ENCODE data around the gene OBSCN. TPM values are rescaled to one million over a fixed set of nuclear protein-coding genes. Genes with fewer than 3 reads are reported as not detected.

The OBSCN gene
- total RNA-seq, 1 donor from 2014 or later: 17.5 TPM

DNA sequence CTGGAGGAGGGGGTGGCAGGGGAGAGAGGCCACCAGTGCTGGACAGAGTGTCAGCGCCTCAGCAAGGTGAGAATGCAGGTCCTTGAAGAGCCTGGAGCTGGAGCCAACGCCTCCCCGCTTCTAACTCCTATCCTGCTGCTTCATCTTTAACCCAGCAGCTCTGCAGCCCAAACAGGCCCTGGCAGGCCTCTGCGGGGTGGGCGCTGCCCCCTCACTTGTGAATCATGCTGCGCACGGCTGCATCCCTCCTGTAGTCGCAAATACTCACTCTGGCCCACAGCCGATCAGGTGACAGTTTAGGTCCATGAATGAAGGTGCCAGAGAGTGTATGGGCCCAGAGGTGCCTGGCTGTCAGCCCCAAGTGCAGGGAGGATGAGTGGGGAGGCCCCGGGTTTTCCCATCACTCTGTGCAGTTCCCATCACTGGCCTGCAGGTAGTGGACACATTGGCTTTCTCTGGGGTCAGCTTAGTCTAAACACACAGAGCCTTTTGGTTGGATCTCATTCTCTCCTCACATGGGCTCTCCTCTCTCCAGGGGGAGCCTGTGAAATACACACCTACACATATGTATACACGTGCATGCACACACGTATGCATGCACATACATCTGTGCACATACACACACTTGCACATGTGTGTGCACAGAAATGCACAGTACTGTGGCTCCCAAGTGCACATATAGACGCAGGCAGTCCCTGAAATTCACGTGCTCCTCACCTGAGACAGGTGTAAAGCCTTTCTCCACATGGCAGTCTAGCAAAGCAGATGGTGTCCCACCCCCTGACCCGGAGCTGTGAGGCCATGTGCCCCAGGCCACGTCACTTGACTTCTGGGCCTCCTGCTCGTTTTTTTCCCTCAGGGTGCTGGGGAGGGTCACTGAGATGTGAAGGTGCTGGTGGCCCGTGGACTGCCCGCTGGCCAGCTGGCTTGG is 146.8 kb downstream of the OBSCN start:
- H3K4me3 ChIP-seq (ENCODE audit: insufficient read depth, low read depth, low read length): no peak overlapping the region
- no peaks in the 10 kb centered on the region for H3K27me3 ChIP-seq (ENCODE audit: insufficient read depth, low read length)
- H3K4me1 Mint-ChIP-seq (ENCODE audit: low read depth, unreplicated experiment): no peaks in the 10 kb centered on the region
- no peak for FAIRE-seq
- peaks cover 3% of the 10 kb centered on the region for H3K27me3 Mint-ChIP-seq (ENCODE audit: low read depth, unreplicated experiment)
- no peak overlapping the region for H3K4me3 Mint-ChIP-seq (ENCODE audit: unreplicated experiment)
- no peak for DNase-seq (ENCODE audit: low read depth)
- H3K4me1 ChIP-seq (ENCODE audit: insufficient read depth, low read length): no peaks in the 10 kb centered on the region
- no peak overlapping the region for H3K27ac Mint-ChIP-seq (ENCODE audit: unreplicated experiment)
- no peaks in the 10 kb centered on the region for H3K9me3 Mint-ChIP-seq (ENCODE audit: unreplicated experiment)
- H3K9ac ChIP-seq (ENCODE audit: low read length): no peak overlapping the region
- TF ChIP-seq EZH2 (IDR thresholded peaks at IDR 0.05; ENCODE audit: insufficient read depth, low read length) (no peak), CTCF (IDR thresholded peaks at IDR 0.05; ENCODE audit: insufficient read depth, low read depth, low read length) (no peak)
- H2AFZ ChIP-seq (ENCODE audit: low read depth, low read length): no peak overlapping the region
- no peaks in the 10 kb centered on the region for H3K36me3 ChIP-seq (ENCODE audit: insufficient read depth, low read length)
- no peak overlapping the region for H3K27ac ChIP-seq (ENCODE audit: low read depth, low read length)
- H4K20me1 ChIP-seq (ENCODE audit: insufficient read depth, low read length): no peaks in the 10 kb centered on the region
- H3K9me3 ChIP-seq (ENCODE audit: insufficient read depth, low read depth, low read length): peaks cover 4% of the 10 kb centered on the region
- no peak overlapping the region for H3K4me2 ChIP-seq (ENCODE audit: low read length)
- peaks cover 6% of the 10 kb centered on the region for H3K36me3 Mint-ChIP-seq (ENCODE audit: low read depth, unreplicated experiment)
- no peaks in the 10 kb centered on the region for H3K79me2 ChIP-seq (ENCODE audit: insufficient read depth, low read length)

DNA sequence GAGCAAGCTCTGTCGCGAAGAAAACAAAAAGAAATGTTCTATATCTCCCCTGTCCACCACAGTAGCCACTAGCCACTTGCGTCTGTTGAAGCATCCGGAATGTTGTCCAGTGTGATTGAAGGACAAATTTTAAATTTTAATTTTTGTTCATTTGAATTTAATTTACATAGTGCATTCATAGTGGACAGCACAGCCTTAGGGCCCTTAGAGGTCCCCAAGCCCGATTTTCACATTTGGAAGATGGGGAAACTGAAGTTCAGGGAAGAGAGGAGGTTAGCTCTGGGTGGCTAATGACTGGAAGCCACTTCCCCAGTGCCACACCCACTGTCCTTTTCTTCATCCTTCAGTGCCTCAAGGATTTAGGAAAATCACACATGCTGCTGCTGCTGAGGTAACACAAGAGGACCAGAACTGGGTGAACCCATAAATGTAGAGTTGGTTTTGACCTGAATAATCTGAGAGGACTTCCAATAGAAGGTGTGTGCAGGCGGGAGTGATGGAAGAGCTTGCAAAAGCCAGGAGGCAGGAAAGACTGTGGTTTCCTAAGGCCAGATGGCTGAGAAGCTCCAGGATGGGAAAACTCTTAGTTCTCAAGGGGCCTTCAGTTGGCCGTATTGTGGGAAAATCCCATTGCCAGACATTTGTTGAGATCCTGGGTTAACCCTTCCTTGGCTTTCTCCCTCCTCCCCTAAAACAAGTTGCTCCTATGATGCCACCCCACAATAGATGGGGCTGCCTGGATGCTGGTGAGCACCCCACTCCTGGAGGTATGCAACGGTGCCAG is 149.2 kb downstream of the OBSCN start:
- Histone ChIP-seq H3K9ac (ENCODE audit: low read length) (no peak overlapping the region), H3K79me2 (ENCODE audit: insufficient read depth, low read length) (no peaks in the 10 kb centered on the region), H2AFZ (ENCODE audit: low read depth, low read length) (no peak overlapping the region), H3K27ac (ENCODE audit: low read depth, low read length) (no peak overlapping the region), H3K4me3 (ENCODE audit: insufficient read depth, low read depth, low read length) (no peak overlapping the region), H3K4me2 (ENCODE audit: low read length) (no peak overlapping the region), H4K20me1 (ENCODE audit: insufficient read depth, low read length) (no peaks in the 10 kb centered on the region), H3K36me3 (ENCODE audit: insufficient read depth, low read length) (no peaks in the 10 kb centered on the region), H3K4me1 (ENCODE audit: insufficient read depth, low read length) (no peaks in the 10 kb centered on the region), H3K9me3 (ENCODE audit: insufficient read depth, low read depth, low read length) (peaks cover 4% of the 10 kb centered on the region), H3K27me3 (ENCODE audit: insufficient read depth, low read length) (no peaks in the 10 kb centered on the region)
- peaks cover 2% of the 10 kb centered on the region for H3K27me3 Mint-ChIP-seq (ENCODE audit: low read depth, unreplicated experiment)
- no peak for DNase-seq (ENCODE audit: low read depth)
- no peak overlapping the region for H3K4me3 Mint-ChIP-seq (ENCODE audit: unreplicated experiment)
- FAIRE-seq: no peak
- no peaks in the 10 kb centered on the region for H3K4me1 Mint-ChIP-seq (ENCODE audit: low read depth, unreplicated experiment)
- H3K27ac Mint-ChIP-seq (ENCODE audit: unreplicated experiment): no peak overlapping the region
- H3K36me3 Mint-ChIP-seq (ENCODE audit: low read depth, unreplicated experiment): peaks cover 5% of the 10 kb centered on the region
- no peaks in the 10 kb centered on the region for H3K9me3 Mint-ChIP-seq (ENCODE audit: unreplicated experiment)
- TF ChIP-seq EZH2 (IDR thresholded peaks at IDR 0.05; ENCODE audit: insufficient read depth, low read length): no peak
- TF ChIP-seq CTCF (IDR thresholded peaks at IDR 0.05; ENCODE audit: insufficient read depth, low read depth, low read length): no peak
